Measurements from ENCODE around the gene ETS2.

The ETS2 gene

GRCh38 chr21:38777531-38777930, 28.2 kb upstream of the ETS2 start:
- DNase-seq (ENCODE audit: low read depth in 2 of 2, low spot score in 1 of 2): no peak

DNA sequence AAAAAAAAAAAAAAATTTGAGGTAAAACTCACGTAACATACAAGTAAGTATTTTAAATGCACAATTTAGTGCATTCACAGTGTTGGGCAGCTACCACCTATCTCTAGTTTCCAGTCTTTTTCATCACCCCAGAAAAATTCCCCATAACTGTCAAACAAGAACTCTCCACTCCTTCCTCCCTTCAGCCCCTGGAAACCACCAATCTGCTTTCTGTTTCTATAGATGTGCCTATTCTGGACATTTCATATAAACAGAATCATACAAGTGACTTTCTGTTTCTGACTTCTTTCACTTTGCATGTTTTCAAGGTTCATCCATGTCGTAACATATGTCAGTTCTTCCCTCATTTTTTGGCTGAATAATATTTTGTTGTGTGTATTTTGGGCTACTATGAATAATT, 24.9 kb upstream of the ETS2 start:
- DNase-seq (ENCODE audit: low read depth in 2 of 2, low spot score in 1 of 2): no peak

DNA sequence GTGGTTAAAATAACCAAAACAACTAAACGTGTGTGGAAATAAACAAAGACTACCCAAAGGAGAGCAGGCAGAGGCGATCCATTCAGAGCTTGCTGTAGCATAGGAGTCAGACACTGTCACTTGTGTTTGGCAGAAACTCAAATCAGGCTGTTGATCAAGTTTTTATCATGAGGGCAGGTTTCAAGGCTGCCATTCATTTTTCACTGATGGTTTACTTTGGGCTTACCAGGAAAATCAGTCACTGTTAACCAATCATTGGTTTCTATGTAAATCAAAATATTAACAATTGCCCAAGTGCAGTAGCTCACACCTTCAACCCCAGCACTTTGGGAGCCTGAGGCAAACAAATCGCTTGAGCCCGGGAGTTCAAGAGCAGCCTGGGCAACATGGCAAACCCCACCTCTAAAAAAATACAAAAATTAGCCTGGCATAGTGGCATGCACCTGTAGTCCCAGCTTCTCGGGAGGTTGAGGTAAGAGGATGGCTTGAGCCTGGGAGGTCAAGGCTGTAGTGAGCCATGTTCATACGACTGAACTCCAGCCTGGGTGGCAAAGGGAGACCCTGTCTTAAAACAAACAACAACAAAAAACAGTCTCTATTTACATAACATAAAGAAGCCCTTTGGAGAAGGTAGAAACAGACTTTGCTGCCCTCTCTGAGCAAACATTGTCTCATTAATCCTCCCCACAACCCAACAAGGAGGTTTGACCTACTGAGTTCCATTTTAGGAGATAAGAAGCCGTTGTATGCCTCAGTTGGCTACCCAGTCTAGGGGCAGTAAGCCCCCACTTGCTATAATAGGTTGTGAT, 21.1 kb upstream of the ETS2 start:
- DNase-seq (ENCODE audit: low read depth in 2 of 2, low spot score in 1 of 2): no peak

- DNase-seq (ENCODE audit: low read depth in 2 of 2, low spot score in 1 of 2): no peak
Measured at GRCh38 chr21:38785483-38785882, 20.2 kb upstream of the ETS2 start.

DNA sequence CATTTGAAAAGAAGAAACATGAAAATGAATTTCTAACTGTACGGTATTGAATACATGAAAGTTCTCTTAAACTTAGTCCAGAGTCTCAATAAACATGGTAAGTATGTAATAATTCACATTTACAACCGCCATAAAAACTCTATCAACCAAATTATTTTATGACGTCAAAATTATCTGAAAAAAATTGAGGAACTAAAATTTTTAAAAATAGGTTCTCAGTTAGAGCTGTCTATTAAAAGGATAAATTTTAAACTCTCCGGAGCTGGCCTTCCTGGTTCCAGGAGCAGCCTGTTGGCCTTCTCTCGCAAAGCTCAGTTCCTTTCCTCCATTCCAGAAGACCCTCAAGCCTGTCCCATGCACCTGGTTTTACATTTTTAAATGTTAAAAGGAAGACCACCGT, 18.7 kb upstream of the ETS2 start:
- DNase-seq (ENCODE audit: low read depth in 2 of 2, low spot score in 1 of 2): no peak

DNA sequence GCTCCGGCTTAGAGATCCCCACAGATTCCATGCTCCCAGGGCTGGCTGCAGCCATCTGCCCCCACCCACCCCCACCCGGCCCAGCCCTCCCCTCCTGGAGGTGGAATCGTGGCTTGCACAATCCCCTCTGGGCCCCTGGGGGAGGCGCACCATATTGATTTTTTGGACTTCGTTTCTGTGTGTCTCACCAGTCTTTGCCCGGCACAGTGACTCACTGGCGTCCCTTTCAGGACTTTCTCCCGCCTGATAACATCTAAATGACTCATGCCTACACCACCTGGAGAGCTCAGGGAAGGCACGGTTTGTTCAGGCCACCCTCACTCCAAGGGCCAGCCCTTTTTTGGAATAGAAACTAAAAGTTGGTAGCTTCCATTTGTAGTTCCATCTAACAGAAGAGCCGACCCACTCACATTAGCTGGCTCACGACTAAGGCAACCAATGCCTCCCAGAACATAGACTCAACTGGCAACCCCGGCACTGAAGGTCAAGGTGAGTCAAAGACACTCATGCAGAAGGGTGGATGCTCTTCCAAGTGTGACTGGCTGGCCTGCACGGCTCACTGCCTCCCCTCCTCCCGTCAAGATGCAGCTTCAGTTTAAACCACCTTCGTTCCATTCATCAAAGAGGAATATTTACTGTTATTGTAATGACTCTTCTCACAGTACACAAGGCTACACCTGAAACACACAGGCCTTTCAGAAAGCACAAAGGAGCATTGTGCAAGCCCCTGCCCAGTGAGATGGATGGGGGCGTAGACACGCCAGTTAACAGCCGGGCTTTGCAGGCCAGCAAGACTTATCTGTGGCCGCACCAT, 18.1 kb upstream of the ETS2 start:
- no peak for DNase-seq (ENCODE audit: low read depth in 2 of 2, low spot score in 1 of 2)

- DNase-seq (ENCODE audit: low read depth in 2 of 2, low spot score in 1 of 2): no peak
Measured at GRCh38 chr21:38788275-38788905, 17.3 kb upstream of the ETS2 start.

- DNase-seq (ENCODE audit: low read depth in 2 of 2, low spot score in 1 of 2): no peak
Measured at GRCh38 chr21:38789275-38789674, 16.5 kb upstream of the ETS2 start.

GRCh38 chr21:38790059-38790458, 15.7 kb upstream of the ETS2 start:
- DNase-seq (ENCODE audit: low read depth in 2 of 2, low spot score in 1 of 2): no peak

GRCh38 chr21:38790961-38791360, 14.8 kb upstream of the ETS2 start:
- DNase-seq (ENCODE audit: low read depth in 2 of 2, low spot score in 1 of 2): no peak

DNA sequence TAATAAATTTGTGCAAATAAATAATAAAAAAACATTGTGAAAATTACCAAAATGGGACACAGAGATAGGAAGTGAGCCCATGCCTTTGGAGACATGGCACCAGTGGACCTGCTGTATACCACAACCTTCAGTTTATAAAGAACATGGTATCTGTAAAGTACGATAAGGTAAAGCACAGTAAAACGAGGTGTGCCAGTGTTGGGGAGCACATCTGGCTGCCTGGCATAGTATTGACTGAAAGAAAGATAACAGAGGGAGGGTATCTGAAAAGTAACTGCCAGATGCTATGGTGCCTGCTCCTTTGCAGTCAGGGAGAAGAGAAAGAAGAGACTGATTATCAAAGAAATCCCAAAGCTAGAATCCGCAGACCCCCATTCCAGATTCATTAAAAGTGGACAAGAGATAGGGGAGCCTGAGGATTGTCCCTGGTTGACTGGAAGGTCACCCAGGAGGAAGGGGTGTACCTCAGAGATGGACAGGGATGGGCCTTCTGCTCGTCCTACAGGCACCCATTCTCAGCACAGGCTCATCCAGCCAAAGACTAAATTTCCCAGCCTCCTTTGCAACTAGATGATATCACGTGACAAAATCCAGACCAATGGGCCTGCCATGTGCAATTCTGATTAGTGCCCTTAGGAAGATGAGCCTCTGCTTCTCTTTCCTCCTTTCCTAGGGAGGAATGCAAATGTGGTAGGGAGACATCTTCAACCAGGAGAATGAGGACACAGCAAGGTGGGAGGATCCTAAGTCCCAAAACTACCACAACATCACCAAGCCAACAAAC, 12.9 kb upstream of the ETS2 start:
- no peak for DNase-seq (ENCODE audit: low read depth in 2 of 2, low spot score in 1 of 2)

- no peak for DNase-seq (ENCODE audit: low read depth in 2 of 2, low spot score in 1 of 2)
Measured at GRCh38 chr21:38793926-38794713, 11.6 kb upstream of the ETS2 start.

- DNase-seq (ENCODE audit: low read depth in 2 of 2, low spot score in 1 of 2): no peak
Measured at GRCh38 chr21:38794978-38795377, 10.8 kb upstream of the ETS2 start.

- DNase-seq (ENCODE audit: low read depth in 2 of 2, low spot score in 1 of 2): no peak
Measured at GRCh38 chr21:38795475-38795874, 10.3 kb upstream of the ETS2 start.

DNA sequence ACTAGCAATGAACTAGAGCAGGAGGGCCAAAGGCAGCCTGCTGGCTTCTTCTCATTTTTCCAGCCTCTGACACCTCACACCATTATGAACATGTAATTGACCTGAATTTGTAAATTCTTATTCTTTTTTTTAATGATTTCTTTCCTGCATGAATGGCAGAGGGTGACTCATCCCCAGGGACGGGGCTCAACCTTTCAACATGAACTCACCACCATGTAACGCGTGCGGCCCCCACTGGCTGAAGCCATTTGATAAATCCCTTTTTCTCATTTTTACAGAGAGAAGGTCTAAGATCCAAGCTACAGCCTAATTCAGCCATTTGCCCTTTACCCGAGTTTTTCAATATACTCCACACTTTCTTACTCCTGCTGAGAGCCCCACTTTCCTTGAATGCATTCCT, 9.3 kb upstream of the ETS2 start:
- no peak for DNase-seq (ENCODE audit: low read depth in 2 of 2, low spot score in 1 of 2)

DNA sequence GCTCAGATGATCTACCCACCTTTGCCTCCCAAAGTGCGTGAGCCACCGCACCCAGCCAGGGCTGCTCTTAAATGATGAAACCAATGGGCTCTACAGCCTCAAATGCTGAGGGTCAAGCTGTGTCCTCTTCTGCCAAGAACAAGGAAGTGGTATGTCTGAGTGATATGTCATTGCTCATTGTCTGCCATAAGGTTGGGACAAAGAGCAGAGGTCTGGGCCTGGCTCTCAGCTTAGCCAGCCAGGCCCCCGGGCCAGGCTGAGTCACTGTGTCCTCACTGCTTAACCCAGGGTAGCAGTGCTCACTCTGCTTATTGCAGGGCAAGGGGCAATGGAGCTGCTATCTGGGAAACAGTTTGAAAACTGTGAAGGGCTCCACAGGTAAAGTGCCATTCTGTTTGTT, 8.3 kb upstream of the ETS2 start:
- no peak for DNase-seq (ENCODE audit: low read depth in 2 of 2, low spot score in 1 of 2)

- DNase-seq (ENCODE audit: low read depth in 2 of 2, low spot score in 1 of 2): no peak
Measured at GRCh38 chr21:38798081-38798480, 7.6 kb upstream of the ETS2 start.

DNA sequence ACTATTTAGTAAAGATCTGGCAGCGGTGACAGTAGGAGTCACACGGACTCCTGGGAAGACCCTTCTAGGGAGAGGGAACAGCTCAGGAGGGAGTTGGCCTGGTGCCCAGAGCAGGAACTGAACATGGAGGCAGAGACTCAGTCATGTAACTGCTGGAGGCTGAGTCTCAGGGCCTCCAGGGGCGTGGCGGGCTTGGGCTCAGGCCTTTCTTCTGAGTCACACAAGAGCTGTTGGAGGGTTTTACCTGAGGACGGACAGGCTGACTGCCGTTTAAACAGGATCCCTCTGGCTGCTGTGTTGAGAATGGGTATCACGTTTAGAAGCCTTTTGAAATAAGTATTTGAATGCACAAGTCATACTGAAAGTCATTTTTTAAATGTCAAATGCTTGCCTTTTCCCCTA, 7.2 kb upstream of the ETS2 start:
- DNase-seq (ENCODE audit: low read depth in 2 of 2, low spot score in 1 of 2): no peak

DNA sequence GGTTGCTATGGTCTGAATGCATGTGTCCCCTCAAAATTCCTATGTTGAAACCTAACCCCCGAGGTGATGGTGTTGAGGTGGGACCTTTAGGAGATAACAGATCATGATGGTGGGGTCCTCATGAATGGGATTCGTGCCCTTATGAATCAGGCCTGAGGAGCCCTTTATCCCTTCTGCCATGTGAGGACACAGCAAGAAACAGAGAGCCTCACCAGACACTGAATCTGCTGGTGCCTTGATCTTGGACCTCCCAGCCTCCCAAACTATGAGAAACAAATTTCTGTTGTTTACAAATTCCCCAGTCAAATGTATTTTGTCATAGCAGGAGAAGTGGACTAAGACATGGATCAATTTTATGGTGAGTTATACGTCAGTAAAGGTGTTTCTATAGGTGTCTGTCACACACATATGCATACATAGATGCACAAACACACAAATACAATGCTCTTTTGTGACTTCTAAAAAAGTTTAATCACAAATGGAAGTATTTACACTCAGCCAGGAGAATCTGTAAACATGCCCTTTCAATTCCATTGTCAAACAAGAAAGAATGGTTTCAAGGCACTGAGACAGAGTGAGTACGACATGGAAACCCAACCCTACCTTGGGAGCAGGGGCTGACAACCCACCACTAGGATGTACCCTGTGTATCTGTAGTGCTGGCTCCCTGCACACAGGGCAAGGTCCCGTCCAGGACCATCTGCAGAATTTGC, 5.5 kb upstream of the ETS2 start:
- no peak for DNase-seq (ENCODE audit: low read depth in 2 of 2, low spot score in 1 of 2)
